Thyroid gland (tissue), 4 donors: Measurements from ENCODE around the gene KREMEN1.

Experiments
- POLR2A ChIP-seq, 2 donors: fragments of 450-650 bp; IDR thresholded peaks; one replicate each; pipeline ENCODE4 v1.6.1; 2017; ENCODE audit warnings: antibody characterized with exemption in 2 of 2, mild to moderate bottlenecking in 2 of 2, moderate library complexity in 1 of 2
- TF ChIP-seq, protein P1 (sequence below), 6 experiments: fragments of 200-600 bp in 3 of 6; fragments of 450-650 bp in 3 of 6; sonication (generic) in 3 of 6; IDR thresholded peaks; one replicate each; pipeline ENCODE4 v1.5.1; 2016 to 2019; ENCODE audit warnings: antibody characterized with exemption in 6 of 6, mild to moderate bottlenecking in 2 of 6, inconsistent platforms in 1 of 6, moderate library complexity in 1 of 6

DNA sequence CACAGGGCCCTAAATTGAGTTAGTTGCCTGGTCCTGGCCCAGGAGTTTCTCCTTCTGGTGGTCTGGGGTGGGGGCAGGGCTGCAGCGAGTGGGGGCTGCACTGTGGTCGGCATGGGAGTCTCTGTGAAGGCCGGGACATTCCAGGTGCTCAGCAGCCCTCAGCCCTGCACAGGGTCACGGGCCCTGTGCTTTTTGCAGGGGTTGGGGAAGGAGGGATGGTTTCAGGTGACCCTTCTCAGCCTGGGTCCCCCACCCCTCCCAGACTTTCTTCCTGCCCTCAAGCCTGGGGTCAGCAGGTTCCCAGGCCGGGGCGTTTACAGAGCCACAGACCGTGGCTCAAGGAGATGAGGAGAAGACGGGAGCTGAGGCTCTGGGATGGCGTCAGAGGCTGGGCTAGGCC lies 140.7 kb downstream of the KREMEN1 start:
- TF ChIP-seq, protein P1, sequence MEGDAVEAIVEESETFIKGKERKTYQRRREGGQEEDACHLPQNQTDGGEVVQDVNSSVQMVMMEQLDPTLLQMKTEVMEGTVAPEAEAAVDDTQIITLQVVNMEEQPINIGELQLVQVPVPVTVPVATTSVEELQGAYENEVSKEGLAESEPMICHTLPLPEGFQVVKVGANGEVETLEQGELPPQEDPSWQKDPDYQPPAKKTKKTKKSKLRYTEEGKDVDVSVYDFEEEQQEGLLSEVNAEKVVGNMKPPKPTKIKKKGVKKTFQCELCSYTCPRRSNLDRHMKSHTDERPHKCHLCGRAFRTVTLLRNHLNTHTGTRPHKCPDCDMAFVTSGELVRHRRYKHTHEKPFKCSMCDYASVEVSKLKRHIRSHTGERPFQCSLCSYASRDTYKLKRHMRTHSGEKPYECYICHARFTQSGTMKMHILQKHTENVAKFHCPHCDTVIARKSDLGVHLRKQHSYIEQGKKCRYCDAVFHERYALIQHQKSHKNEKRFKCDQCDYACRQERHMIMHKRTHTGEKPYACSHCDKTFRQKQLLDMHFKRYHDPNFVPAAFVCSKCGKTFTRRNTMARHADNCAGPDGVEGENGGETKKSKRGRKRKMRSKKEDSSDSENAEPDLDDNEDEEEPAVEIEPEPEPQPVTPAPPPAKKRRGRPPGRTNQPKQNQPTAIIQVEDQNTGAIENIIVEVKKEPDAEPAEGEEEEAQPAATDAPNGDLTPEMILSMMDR (IDR thresholded peaks at IDR 0.05) = no peak
- no peak for TF ChIP-seq POLR2A (IDR thresholded peaks at IDR 0.05)
